Endothelial cell of umbilical vein (primary cell): ENCODE results near the gene IQGAP2.

Experiments
- EZH2 ChIP-seq: IDR thresholded peaks from 2 replicates; pipeline ENCODE4 v1.6.1; 2012; ENCODE audit warnings: borderline replicate concordance, low read depth, mild to moderate bottlenecking, moderate library complexity, low read length, inconsistent platforms; ENCODE audit not compliant: severe bottlenecking
- GATA2 ChIP-seq: IDR thresholded peaks from 2 replicates; pipeline ENCODE4 v1.7.0; 2011; ENCODE audit warnings: low read depth, mild to moderate bottlenecking, moderate library complexity, mixed read lengths, low read length; ENCODE audit not compliant: insufficient read length, insufficient read depth
- JUN ChIP-seq: IDR thresholded peaks from 2 replicates; pipeline ENCODE4 v1.6.1; 2011; ENCODE audit warnings: borderline replicate concordance, low read depth; ENCODE audit not compliant: insufficient read length, insufficient read depth
- MYC ChIP-seq: IDR thresholded peaks from one replicate; pipeline ENCODE4 v1.6.1; 2011; ENCODE audit warnings: mild to moderate bottlenecking, low read depth, low read length
- POLR2A ChIP-seq: IDR thresholded peaks from 2 replicates; pipeline ENCODE4 v1.6.1; 2012; ENCODE audit warnings: low read depth, mild to moderate bottlenecking, control low read depth, low read length
- POLR2AphosphoS5 ChIP-seq: IDR thresholded peaks from 2 replicates; pipeline ENCODE4 v1.6.1; 2012; ENCODE audit warnings: low read depth, mild to moderate bottlenecking, control low read depth, low read length, moderate library complexity; ENCODE audit not compliant: insufficient read depth
- TF ChIP-seq, protein P1 (sequence below), 2 donors: IDR thresholded peaks; 1 replicate in 1 of 2; 2 replicates in 1 of 2; pipeline ENCODE4 v1.5.1; 2011; ENCODE audit warnings: low read length in 2 of 2, mild to moderate bottlenecking in 2 of 2, moderate library complexity in 2 of 2, control low read depth in 1 of 2, inconsistent platforms in 1 of 2, low read depth in 1 of 2; ENCODE audit not compliant: insufficient read depth in 1 of 2; ENCODE audit errors: extremely low read depth in 1 of 2
- TF ChIP-seq, protein P2 (sequence below): IDR thresholded peaks from 2 replicates; pipeline ENCODE4 v1.6.1; 2011; ENCODE audit not compliant: insufficient read depth, insufficient read length

DNA sequence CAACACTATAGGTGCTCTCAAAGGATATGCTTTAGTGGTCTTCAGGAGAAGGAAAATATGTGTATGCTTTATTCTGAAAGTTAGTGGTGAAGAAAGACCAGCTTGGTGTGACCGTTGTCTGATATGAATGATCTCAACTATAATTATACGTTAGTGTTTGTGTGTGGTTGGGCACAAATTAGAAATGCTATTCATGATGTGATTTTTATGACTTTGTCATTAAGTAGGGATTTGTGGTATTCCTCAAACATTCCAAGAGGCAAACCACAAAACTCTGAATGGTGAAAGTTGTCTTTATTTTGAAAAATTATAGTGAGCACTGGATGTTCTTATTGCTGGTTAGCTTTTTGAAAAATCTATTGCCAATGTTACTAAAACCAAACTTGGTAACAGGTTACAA lies 306.7 kb downstream of the IQGAP2 start:
- TF ChIP-seq EZH2, result no peak
- TF ChIP-seq, protein P1, sequence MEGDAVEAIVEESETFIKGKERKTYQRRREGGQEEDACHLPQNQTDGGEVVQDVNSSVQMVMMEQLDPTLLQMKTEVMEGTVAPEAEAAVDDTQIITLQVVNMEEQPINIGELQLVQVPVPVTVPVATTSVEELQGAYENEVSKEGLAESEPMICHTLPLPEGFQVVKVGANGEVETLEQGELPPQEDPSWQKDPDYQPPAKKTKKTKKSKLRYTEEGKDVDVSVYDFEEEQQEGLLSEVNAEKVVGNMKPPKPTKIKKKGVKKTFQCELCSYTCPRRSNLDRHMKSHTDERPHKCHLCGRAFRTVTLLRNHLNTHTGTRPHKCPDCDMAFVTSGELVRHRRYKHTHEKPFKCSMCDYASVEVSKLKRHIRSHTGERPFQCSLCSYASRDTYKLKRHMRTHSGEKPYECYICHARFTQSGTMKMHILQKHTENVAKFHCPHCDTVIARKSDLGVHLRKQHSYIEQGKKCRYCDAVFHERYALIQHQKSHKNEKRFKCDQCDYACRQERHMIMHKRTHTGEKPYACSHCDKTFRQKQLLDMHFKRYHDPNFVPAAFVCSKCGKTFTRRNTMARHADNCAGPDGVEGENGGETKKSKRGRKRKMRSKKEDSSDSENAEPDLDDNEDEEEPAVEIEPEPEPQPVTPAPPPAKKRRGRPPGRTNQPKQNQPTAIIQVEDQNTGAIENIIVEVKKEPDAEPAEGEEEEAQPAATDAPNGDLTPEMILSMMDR (IDR thresholded peaks at IDR 0.05; ENCODE audit: extremely low read depth in 1 of 2, insufficient read depth in 1 of 2, low read depth in 1 of 2, low read length in 2 of 2), result no peak
- no peak for TF ChIP-seq POLR2A
- TF ChIP-seq, protein P2, sequence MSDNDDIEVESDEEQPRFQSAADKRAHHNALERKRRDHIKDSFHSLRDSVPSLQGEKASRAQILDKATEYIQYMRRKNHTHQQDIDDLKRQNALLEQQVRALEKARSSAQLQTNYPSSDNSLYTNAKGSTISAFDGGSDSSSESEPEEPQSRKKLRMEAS, result no peak
- TF ChIP-seq POLR2AphosphoS5, result no peak
- no peak for TF ChIP-seq GATA2
- TF ChIP-seq MYC, result no peak
- TF ChIP-seq JUN, result no peak
